HL-60 (cell line): ENCODE measurements around the gene DBNDD2.

Experiments
- DNase-seq, 2 experiments: peaks; one replicate each; pipeline ENCODE4 v3.0.0-alpha.2; 2010 to 2020; ENCODE audit warnings: low read depth in 1 of 2, low spot score in 1 of 2
- H3K27ac ChIP-seq: fragments of 250-450 bp; sonication (Bioruptor Pico); replicated peaks from 2 replicates; pipeline ENCODE4 v1.5.1; 2020; ENCODE audit warnings: mild to moderate bottlenecking, moderate library complexity
- H3K27me3 ChIP-seq: fragments of 250-450 bp; sonication (Bioruptor Pico); 2 replicates; pipeline ENCODE4 v1.5.1; 2021; ENCODE audit warnings: mild to moderate bottlenecking, moderate library complexity; ENCODE audit not compliant: insufficient read depth, poor library complexity, severe bottlenecking
- H3K4me3 ChIP-seq: replicated peaks from 2 replicates; pipeline ENCODE4 v1.5.1; 2011; ENCODE audit warnings: mild to moderate bottlenecking, control low read depth, low read length; ENCODE audit not compliant: insufficient read depth
- GABPA ChIP-seq: IDR thresholded peaks from 2 replicates; pipeline ENCODE4 v1.6.1; 2012; ENCODE audit warnings: low read depth
- POLR2AphosphoS5 ChIP-seq: IDR thresholded peaks from 2 replicates; pipeline ENCODE4 v1.6.1; 2012; ENCODE audit warnings: low read depth
- SPI1 ChIP-seq: IDR thresholded peaks from 2 replicates; pipeline ENCODE4 v1.6.1; 2012; ENCODE audit warnings: low read depth, mild to moderate bottlenecking, borderline replicate concordance
- TF ChIP-seq, protein P1 (sequence below): IDR thresholded peaks from one replicate; pipeline ENCODE4 v1.5.1; 2011; ENCODE audit warnings: low read length, control low read depth, inconsistent platforms; ENCODE audit not compliant: insufficient read depth
- TF ChIP-seq, protein P2 (sequence below): IDR thresholded peaks from 2 replicates; pipeline ENCODE4 v1.6.1; 2012; ENCODE audit warnings: low read depth; ENCODE audit not compliant: insufficient replicate concordance

DBNDD2 gene

DNA sequence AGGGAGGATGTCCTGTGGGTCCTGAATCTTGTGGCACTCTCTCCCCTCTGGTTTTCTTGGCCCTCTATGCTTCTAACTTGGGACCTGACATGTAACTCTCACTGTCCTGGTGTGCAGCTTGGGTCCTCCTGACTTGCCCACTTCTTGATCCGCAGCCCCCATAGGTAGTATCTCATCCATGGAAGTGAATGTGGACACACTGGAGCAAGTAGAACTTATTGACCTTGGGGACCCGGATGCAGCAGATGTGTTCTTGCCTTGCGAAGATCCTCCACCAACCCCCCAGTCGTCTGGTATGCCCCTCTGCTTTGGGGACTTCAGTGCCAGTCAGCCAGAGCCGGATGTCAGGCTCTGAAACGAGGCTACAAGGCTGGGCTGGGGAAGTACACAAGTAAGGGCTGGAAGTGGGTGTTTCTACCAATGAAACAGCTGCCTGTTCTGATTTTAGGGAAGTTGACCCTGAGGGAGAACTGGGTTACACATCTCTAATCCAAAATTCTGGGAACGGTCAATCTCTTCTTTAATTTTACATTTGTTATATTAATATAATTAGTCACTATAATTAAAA, 641 bp downstream of the DBNDD2 start:
- H3K4me3 ChIP-seq: no peak overlapping the region
- no peak overlapping the region for H3K27ac ChIP-seq
- DNase-seq: peak in 1 of 2 experiments; percentile 66
- TF ChIP-seq, protein P1, sequence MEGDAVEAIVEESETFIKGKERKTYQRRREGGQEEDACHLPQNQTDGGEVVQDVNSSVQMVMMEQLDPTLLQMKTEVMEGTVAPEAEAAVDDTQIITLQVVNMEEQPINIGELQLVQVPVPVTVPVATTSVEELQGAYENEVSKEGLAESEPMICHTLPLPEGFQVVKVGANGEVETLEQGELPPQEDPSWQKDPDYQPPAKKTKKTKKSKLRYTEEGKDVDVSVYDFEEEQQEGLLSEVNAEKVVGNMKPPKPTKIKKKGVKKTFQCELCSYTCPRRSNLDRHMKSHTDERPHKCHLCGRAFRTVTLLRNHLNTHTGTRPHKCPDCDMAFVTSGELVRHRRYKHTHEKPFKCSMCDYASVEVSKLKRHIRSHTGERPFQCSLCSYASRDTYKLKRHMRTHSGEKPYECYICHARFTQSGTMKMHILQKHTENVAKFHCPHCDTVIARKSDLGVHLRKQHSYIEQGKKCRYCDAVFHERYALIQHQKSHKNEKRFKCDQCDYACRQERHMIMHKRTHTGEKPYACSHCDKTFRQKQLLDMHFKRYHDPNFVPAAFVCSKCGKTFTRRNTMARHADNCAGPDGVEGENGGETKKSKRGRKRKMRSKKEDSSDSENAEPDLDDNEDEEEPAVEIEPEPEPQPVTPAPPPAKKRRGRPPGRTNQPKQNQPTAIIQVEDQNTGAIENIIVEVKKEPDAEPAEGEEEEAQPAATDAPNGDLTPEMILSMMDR: no peak
- TF ChIP-seq SPI1 (peak; percentile 54; the same call in 1 of the 2 replicates), GABPA (no peak)
- H3K27me3 ChIP-seq: no peaks in the 10 kb centered on the region

DNA sequence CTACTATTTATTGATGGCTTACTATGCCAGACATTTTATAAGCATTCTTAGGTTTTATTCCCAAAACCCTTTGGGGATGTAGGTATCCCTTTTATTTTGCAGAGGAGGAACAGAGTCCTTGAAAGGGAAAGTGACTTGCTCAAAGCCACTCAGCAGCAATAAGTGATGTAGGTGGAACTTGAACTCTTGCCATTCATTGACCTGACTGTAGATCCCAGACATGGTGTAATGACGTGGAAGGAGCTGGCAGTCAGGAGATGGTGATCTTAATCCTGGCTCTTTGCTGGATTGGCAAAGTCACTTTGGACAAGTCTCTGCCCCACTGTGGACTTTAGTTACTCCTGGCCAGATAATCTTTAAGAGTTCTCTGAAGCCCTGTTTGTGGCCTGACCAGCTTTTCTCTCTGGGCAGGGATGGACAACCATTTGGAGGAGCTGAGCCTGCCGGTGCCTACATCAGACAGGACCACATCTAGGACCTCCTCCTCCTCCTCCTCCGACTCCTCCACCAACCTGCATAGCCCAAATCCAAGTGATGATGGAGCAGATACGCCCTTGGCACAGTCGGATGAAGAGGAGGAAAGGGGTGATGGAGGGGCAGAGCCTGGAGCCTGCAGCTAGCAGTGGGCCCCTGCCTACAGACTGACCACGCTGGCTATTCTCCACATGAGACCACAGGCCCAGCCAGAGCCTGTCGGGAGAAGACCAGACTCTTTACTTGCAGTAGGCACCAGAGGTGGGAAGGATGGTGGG, 1.6 kb downstream of the DBNDD2 start:
- H3K4me3 ChIP-seq: no peak overlapping the region
- no peak for TF ChIP-seq SPI1
- TF ChIP-seq POLR2AphosphoS5: no peak
- TF ChIP-seq, protein P2, sequence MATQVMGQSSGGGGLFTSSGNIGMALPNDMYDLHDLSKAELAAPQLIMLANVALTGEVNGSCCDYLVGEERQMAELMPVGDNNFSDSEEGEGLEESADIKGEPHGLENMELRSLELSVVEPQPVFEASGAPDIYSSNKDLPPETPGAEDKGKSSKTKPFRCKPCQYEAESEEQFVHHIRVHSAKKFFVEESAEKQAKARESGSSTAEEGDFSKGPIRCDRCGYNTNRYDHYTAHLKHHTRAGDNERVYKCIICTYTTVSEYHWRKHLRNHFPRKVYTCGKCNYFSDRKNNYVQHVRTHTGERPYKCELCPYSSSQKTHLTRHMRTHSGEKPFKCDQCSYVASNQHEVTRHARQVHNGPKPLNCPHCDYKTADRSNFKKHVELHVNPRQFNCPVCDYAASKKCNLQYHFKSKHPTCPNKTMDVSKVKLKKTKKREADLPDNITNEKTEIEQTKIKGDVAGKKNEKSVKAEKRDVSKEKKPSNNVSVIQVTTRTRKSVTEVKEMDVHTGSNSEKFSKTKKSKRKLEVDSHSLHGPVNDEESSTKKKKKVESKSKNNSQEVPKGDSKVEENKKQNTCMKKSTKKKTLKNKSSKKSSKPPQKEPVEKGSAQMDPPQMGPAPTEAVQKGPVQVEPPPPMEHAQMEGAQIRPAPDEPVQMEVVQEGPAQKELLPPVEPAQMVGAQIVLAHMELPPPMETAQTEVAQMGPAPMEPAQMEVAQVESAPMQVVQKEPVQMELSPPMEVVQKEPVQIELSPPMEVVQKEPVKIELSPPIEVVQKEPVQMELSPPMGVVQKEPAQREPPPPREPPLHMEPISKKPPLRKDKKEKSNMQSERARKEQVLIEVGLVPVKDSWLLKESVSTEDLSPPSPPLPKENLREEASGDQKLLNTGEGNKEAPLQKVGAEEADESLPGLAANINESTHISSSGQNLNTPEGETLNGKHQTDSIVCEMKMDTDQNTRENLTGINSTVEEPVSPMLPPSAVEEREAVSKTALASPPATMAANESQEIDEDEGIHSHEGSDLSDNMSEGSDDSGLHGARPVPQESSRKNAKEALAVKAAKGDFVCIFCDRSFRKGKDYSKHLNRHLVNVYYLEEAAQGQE: no peak
- no peak for TF ChIP-seq GABPA
- TF ChIP-seq, protein P1: no peak
- no peaks in the 10 kb centered on the region for H3K27me3 ChIP-seq
- DNase-seq: no peak
- H3K27ac ChIP-seq: no peak overlapping the region

DNA sequence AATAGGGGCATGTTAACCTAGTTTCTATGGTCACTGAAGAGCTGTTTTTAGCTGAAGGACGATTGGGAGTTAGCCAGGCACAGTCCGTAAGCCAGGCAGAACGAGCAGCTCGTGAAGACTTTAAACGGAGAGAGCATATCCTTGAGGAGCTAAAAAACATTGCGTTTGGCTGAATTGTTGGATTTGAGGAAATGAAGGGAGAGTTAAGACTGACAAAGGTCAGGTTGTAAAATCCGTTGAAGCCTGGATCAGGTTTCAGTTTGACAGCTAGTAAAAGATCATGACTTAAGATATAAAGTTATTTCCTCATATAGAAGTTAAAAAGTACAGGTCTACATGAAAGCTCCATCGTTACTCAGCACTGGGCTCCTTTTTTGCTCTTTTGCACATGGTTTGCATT, 2.8 kb downstream of the DBNDD2 start:
- DNase-seq: no peak
- Histone ChIP-seq H3K27me3 (no peaks in the 10 kb centered on the region), H3K27ac (no peak overlapping the region), H3K4me3 (no peak overlapping the region)
- TF ChIP-seq, protein P1: no peak
- TF ChIP-seq SPI1 (no peak), POLR2AphosphoS5 (no peak), GABPA (no peak)
- TF ChIP-seq, protein P2: no peak

DNA sequence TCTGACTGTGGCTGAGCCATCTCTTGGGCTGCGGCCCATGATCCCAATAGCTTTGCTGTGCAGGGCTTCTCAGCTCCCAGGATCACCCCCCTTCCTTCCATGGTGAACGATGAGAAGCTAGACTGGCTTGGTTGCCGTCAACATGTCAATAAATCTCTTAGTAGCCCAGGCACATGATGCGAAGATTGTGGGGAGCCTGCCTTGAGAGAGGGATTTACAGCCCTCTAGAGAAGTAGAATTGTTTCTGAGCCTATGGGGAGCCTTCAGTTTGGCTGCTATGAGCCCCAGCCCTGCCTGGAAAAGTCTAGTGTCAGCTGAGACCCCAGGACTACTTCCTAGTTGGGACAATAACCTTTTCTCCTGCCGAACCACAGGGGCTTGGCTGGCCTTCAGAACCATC, 4.6 kb downstream of the DBNDD2 start:
- no peak overlapping the region for H3K27ac ChIP-seq
- TF ChIP-seq, protein P2: no peak
- TF ChIP-seq GABPA: no peak
- TF ChIP-seq, protein P1: no peak
- no peak for DNase-seq
- H3K27me3 ChIP-seq: no peaks in the 10 kb centered on the region
- H3K4me3 ChIP-seq: no peak overlapping the region
